ENCODE results near the gene SEC16A.

GRCh38 chr9:136526625-136527066 lies 43.8 kb upstream of the SEC16A start:
- no peak for TF ChIP-seq CTCF (IDR thresholded peaks at IDR 0.05)
- no peak for TF ChIP-seq POLR2A (IDR thresholded peaks at IDR 0.05)

Measured in body of pancreas (tissue), 4 donors.